Heart right ventricle (tissue), 16 donors: ENCODE measurements around the gene SF3A2. TPM values are rescaled to one million over a fixed set of nuclear protein-coding genes. Genes with fewer than 3 reads are reported as not detected.

Experiments
- ATAC-seq, 8 donors: fragments of 200-7000 bp; cut with Tn5 transposase; one replicate each; pipeline ENCODE4 v1.9.1; 2020; ENCODE audit warnings: mild to moderate bottlenecking in 8 of 8, moderate library complexity in 8 of 8, moderate number of reproducible peaks in 1 of 8
- DNase-seq, 2 donors: peaks; one replicate each; pipeline ENCODE4 v3.0.0-alpha.2; 2020
- H3K27ac ChIP-seq, 10 donors: fragments of 200-600 bp; sonication (generic) in 2 of 10; one replicate each; pipeline versions ENCODE4 v1.5.0 to v1.8.0; 2020 to 2022; ENCODE audit warnings: mild to moderate bottlenecking in 3 of 10
- H3K27me3 ChIP-seq, 7 donors: fragments of 200-600 bp; one replicate each; pipeline ENCODE4 v1.8.0; 2021 to 2022; ENCODE audit warnings: mild to moderate bottlenecking in 2 of 7
- H3K36me3 ChIP-seq, 9 donors: fragments of 200-600 bp; sonication (generic) in 1 of 9; one replicate each; pipeline versions ENCODE4 v1.5.0 to v1.8.0; 2020 to 2022; ENCODE audit warnings: mild to moderate bottlenecking in 2 of 9
- H3K4me1 ChIP-seq, 9 donors: fragments of 200-600 bp; sonication (generic) in 1 of 9; one replicate each; pipeline versions ENCODE4 v1.5.0 to v1.8.0; 2020 to 2022; ENCODE audit warnings: mild to moderate bottlenecking in 4 of 9
- H3K4me3 ChIP-seq, 10 donors: fragments of 200-600 bp; sonication (generic) in 2 of 10; one replicate each; pipeline versions ENCODE4 v1.5.0 to v1.8.0; 2020 to 2022; ENCODE audit warnings: mild to moderate bottlenecking in 7 of 10, moderate library complexity in 2 of 10
- H3K9me3 ChIP-seq, 11 donors: fragments of 200-600 bp in 10 of 11; sonication (generic) in 2 of 11; one replicate each; pipeline versions ENCODE4 v1.5.0 to v1.8.0; 2013 to 2022; ENCODE audit warnings: mild to moderate bottlenecking in 2 of 11, control low read depth in 1 of 11, moderate library complexity in 1 of 11
- CTCF ChIP-seq, 9 donors: fragments of 200-600 bp; sonication (generic) in 2 of 9; IDR thresholded peaks; one replicate each; pipeline versions ENCODE4 v1.5.0 to v1.8.0; 2021 to 2022; ENCODE audit warnings: antibody characterized with exemption in 9 of 9, mild to moderate bottlenecking in 5 of 9, moderate library complexity in 1 of 9
- WGBS, 2 donors: extraction: QIAGEN DNeasy Blood & Tissue Kit; methylation state at CpG; one replicate each; pipeline ENCODE4 v1.1.7; 2013; ENCODE audit warnings: inconsistent platforms in 1 of 2; 5-methylcytosine and 5-hydroxymethylcytosine counted together
- intact Hi-C, 10 donors: fragments of 100-400 bp; cut with DNase I; formaldehyde crosslinking; loops; one replicate each; pipeline versions ENCODE4 v1.11.1 to v1.14.2; 2022
- polyA plus RNA-seq, 2 donors: library from polyadenylated mRNA; stranded (reverse); fragments of 200-250 nt; gene quantifications; one replicate each; pipeline ENCODE4 v1.2.3, GENCODE V29; 2013
- total RNA-seq, 10 donors: library from RNA; stranded (reverse); fragmentation: NEBNext Ultra II Directional in 3 of 10; extraction: Animal tissue kit (Norgen Biotek cat#: 25700) in 3 of 10; gene quantifications; one replicate each; pipeline versions ENCODE4 v1.2.1 to v1.2.4, GENCODE V29; 2021 to 2023
- donor health status: Arrhythmogenic right ventricular cardiomyopathy.
- donor health status: ischemic (EF 13 %, LVEDD 7.1; RV severe dilation, severe dysfunction).
- donor health status: healthy with polysubstance abuse.
- donor health status: DM: no; HTN: yes; CAD: no.
- donor health status: DM: no; HTN: no; CAD: no.
- donor health status: ischemic (EF 25% LVEDD 6.9; RV normal size, moderate dysfunction).
- donor health status: ischemic (EF 25% LVEDD 5.7; RV mildly dilated, moderate dysfunction).
- donor health status: healthy.
- donor health status: DM: yes; HTN: yes; CAD: no.
- donor health status: Ischemic cardiomyopathy.
- donor health status: ischemic (EF 35%, LVEDD 5.7; RV mildly dilated, moderate dysfunction).
- donor health status: nonischemic (EF 11% LVEDD 7.7; RV severe dilation, severe dysfunction).
- donor health status: DM: yes; HTN: yes; CAD: no.
- donor health status: PGD.
- donor health status: ischemic (EF 29% LVEDD 5.4; RV normal size, mild dysfunction).
- donor health status: nonischemic (EF 23%, LVEDD 6.1; RV moderate dilation, normal function).

SF3A2 gene
- total and polyA plus RNA-seq, 12 donors, result 24.6 to 47.3 (median 30.4) TPM

- Histone ChIP-seq H3K9me3 (no peaks in the 10 kb centered on the region), H3K4me3 (no peak within 1 kb of the TSS), H3K4me1 (peaks cover 6 to 26% (median 24%) of the 10 kb centered on the region in 9 donors), H3K27me3 (peaks cover 24 to 34% (median 33%) of the 10 kb centered on the region in 7 donors), H3K27ac (no peak within 1 kb of the TSS), H3K36me3 (no peaks in the 10 kb centered on the region)
- ATAC-seq (no peak), DNase-seq (no peak)
- TF ChIP-seq CTCF (IDR thresholded peaks at IDR 0.05), result no peak
- intact Hi-C loops, result no loop called here
- WGBS, 2 donors, result 71 to 84% methylated on average over 24 of the region's 24 CpGs
These were observed 19.5 kb downstream of the SF3A2 start, which contains the start of gene JSRP1 for GRCh38 chr19:2255982-2256685. Gene JSRP1 (minus strand): TSS chr19:2256417. CDS start chr19:2255314, 1,103 bp downstream.

- Histone ChIP-seq H3K4me1 (peaks cover 0 to 8% (median 0%) of the 10 kb centered on the region in 9 donors), H3K4me3 (no peak overlapping the region), H3K9me3 (no peaks in the 10 kb centered on the region), H3K27ac (no peak overlapping the region), H3K36me3 (no peaks in the 10 kb centered on the region), H3K27me3 (peaks cover 0 to 3% (median under 1%) of the 10 kb centered on the region in 7 donors)
- intact Hi-C loops, result no loop called here
- DNase-seq (no peak), ATAC-seq (no peak)
- no peak for TF ChIP-seq CTCF (IDR thresholded peaks at IDR 0.05)
- WGBS, 2 donors, result 87 to 93% methylated on average over 5 of the region's 5 CpGs
These were observed 22.7 kb downstream of the SF3A2 start for GRCh38 chr19:2259336-2259735.

GRCh38 chr19:2260341-2260805 lies 23.7 kb downstream of the SF3A2 start:
- Histone ChIP-seq H3K4me1 (peaks cover 0 to 17% (median 0%) of the 10 kb centered on the region in 9 donors), H3K27me3 (no peaks in the 10 kb centered on the region), H3K4me3 (no peak overlapping the region), H3K9me3 (no peaks in the 10 kb centered on the region), H3K27ac (peak overlapping the region in 1 of 10 donors; percentile 42), H3K36me3 (no peaks in the 10 kb centered on the region)
- ATAC-seq, result no peak
- WGBS, 2 donors, result 73 to 78% methylated on average over 11 of the region's 11 CpGs
- no peak for TF ChIP-seq CTCF (IDR thresholded peaks at IDR 0.05)
- DNase-seq, result no peak
- intact Hi-C loops, result no loop called here

GRCh38 chr19:2261438-2262172 lies 25.0 kb downstream of the SF3A2 start:
- DNase-seq (no peak), ATAC-seq (no peak)
- TF ChIP-seq CTCF (IDR thresholded peaks at IDR 0.05), result peak; percentile 8 to 74 (median 57)
- Histone ChIP-seq H3K36me3 (no peaks in the 10 kb centered on the region), H3K27me3 (no peaks in the 10 kb centered on the region), H3K4me1 (peaks cover 0 to 27% (median 4%) of the 10 kb centered on the region in 9 donors), H3K9me3 (no peaks in the 10 kb centered on the region), H3K4me3 (no peak overlapping the region), H3K27ac (no peak overlapping the region)
- WGBS, 2 donors, result 67 to 69% methylated on average over 7 of the region's 7 CpGs
- intact Hi-C loops, result no loop called here
